H1 (cell line): Measurements from ENCODE around the gene ASB8. TPM values are rescaled to one million over a fixed set of nuclear protein-coding genes. Genes with fewer than 3 reads are reported as not detected.

Source experiments
- CTCF ChIA-PET: fragments of 300-600 bp; sonication (Branson Sonifier 250); formaldehyde crosslinking; loops from one replicate; lab custom pipeline; 2021; ENCODE audit not compliant: partially characterized antibody; lab: Charles Lee
- POLR2A ChIA-PET: fragments of 300-600 bp; sonication (Branson Sonifier 250); formaldehyde crosslinking; loops from one replicate; lab custom pipeline; 2021; ENCODE audit warnings: inconsistent platforms; ENCODE audit not compliant: partially characterized antibody; lab: Charles Lee
- DNase-seq, 2 experiments: peaks; one replicate each; pipeline versions ENCODE4 v3.0.0 to v3.0.0-alpha.2; 2010 to 2022; ENCODE audit warnings: low spot score in 2 of 2, low read depth in 1 of 2, mixed read lengths in 1 of 2
- FAIRE-seq: peaks from 2 replicates; lab custom pipeline; 2011; peaks lifted over from hg19 to GRCh38; lab: Jason Lieb, UNC
- H2AFZ ChIP-seq: 2 replicates; pipeline ENCODE4 v1.8.1; 2012; ENCODE audit warnings: low read length, inconsistent platforms
- H2AK5ac ChIP-seq: 2 replicates; pipeline ENCODE4 v1.6.1; 2013; ENCODE audit warnings: low read depth, low read length
- H2BK120ac ChIP-seq: replicated peaks from 2 replicates; pipeline ENCODE3; 2013; ENCODE audit warnings: low read depth, low read length, inconsistent platforms
- H2BK12ac ChIP-seq: 2 replicates; pipeline ENCODE4 v1.6.1; 2013; ENCODE audit warnings: low read depth, low read length
- H2BK15ac ChIP-seq: 2 replicates; pipeline ENCODE4 v1.6.1; 2013; ENCODE audit warnings: low read length
- H2BK20ac ChIP-seq: 2 replicates; pipeline ENCODE4 v1.6.1; 2013; ENCODE audit warnings: low read length
- H2BK5ac ChIP-seq: 2 replicates; pipeline ENCODE4 v1.6.1; 2013; ENCODE audit warnings: low read depth, low read length
- H3K14ac ChIP-seq: 2 replicates; pipeline ENCODE4 v1.6.1; 2013; ENCODE audit warnings: inconsistent platforms; ENCODE audit not compliant: insufficient read length
- H3K18ac ChIP-seq: 2 replicates; pipeline ENCODE4 v1.6.1; 2013; ENCODE audit warnings: low read length; ENCODE audit errors: extremely low read depth
- H3K23ac ChIP-seq: 2 replicates; pipeline ENCODE4 v1.6.1; 2013; ENCODE audit warnings: inconsistent platforms; ENCODE audit not compliant: insufficient read length
- H3K23me2 ChIP-seq: 2 replicates; pipeline ENCODE4 v1.6.1; 2013; ENCODE audit warnings: low read depth, low read length
- H3K27ac ChIP-seq: 2 replicates; pipeline ENCODE4 v1.6.1; 2011; ENCODE audit warnings: low read depth, low read length, inconsistent platforms
- H3K27me3 ChIP-seq, 4 experiments: replicated peaks in 1 of 4; 1 replicate in 1 of 4; 2 replicates in 3 of 4; pipeline versions ENCODE4 v1.6.1 to v1.8.1; 2011 to 2013; ENCODE audit warnings: low read length in 3 of 4, mild to moderate bottlenecking in 3 of 4, inconsistent platforms in 2 of 4, mixed read lengths in 2 of 4, moderate library complexity in 1 of 4; ENCODE audit not compliant: control insufficient read depth in 3 of 4, insufficient read depth in 3 of 4; ENCODE audit errors: extremely low read depth in 1 of 4
- H3K36me3 ChIP-seq, 4 experiments: 2 replicates each; pipeline versions ENCODE4 v1.6.1 to v1.8.1; 2011 to 2013; ENCODE audit warnings: mild to moderate bottlenecking in 4 of 4, low read length in 3 of 4, moderate library complexity in 2 of 4, control low read depth in 1 of 4, inconsistent platforms in 1 of 4; ENCODE audit not compliant: insufficient read depth in 4 of 4, control insufficient read depth in 2 of 4
- H3K4ac ChIP-seq: replicated peaks from 2 replicates; pipeline ENCODE3; 2013; ENCODE audit warnings: low read length, low read depth, mixed read lengths, inconsistent platforms; ENCODE audit not compliant: insufficient read length
- H3K4me1 ChIP-seq, 4 experiments: replicated peaks in 1 of 4; 1 replicate in 1 of 4; 2 replicates in 3 of 4; pipeline versions ENCODE4 v1.6.1 to v1.8.1; 2011 to 2013; ENCODE audit warnings: low read length in 3 of 4, inconsistent platforms in 2 of 4, mixed read lengths in 1 of 4; ENCODE audit not compliant: insufficient read depth in 4 of 4, control insufficient read depth in 3 of 4
- H3K4me2 ChIP-seq, 2 experiments: 2 replicates each; pipeline versions ENCODE4 v1.6.1 to v1.8.1; 2011 to 2013; ENCODE audit warnings: low read depth in 2 of 2, low read length in 2 of 2, control low read depth in 1 of 2, inconsistent platforms in 1 of 2, mild to moderate bottlenecking in 1 of 2; ENCODE audit not compliant: insufficient read depth in 1 of 2
- H3K4me3 ChIP-seq, 4 experiments: fragments of 200-600, 300-600 bp in 1 of 4; sonication (generic), shearing (Covaris generic), sonication (Bioruptor Twin) in 1 of 4; 2 replicates each; pipeline versions ENCODE4 v1.5.1 to v1.8.1; 2011 to 2016; ENCODE audit warnings: low read length in 4 of 4, low read depth in 3 of 4, control low read depth in 2 of 4, inconsistent platforms in 2 of 4, mild to moderate bottlenecking in 2 of 4, mixed read lengths in 1 of 4, moderate library complexity in 1 of 4; ENCODE audit not compliant: insufficient read depth in 2 of 4; ENCODE audit errors: extremely low read depth in 1 of 4
- H3K56ac ChIP-seq: replicated peaks from 2 replicates; pipeline ENCODE3; 2013; ENCODE audit warnings: low read depth, mild to moderate bottlenecking, mixed read lengths, low read length, inconsistent platforms; ENCODE audit not compliant: insufficient read length
- H3K79me1 ChIP-seq: 2 replicates; pipeline ENCODE4 v1.6.1; 2013; ENCODE audit warnings: low read depth, low read length, control low read depth
- H3K79me2 ChIP-seq, 2 experiments: 2 replicates each; pipeline versions ENCODE4 v1.6.1 to v1.8.1; 2012 to 2013; ENCODE audit warnings: low read length in 2 of 2, mild to moderate bottlenecking in 2 of 2, inconsistent platforms in 1 of 2; ENCODE audit not compliant: insufficient read depth in 2 of 2, control insufficient read depth in 1 of 2
- H3K9ac ChIP-seq, 4 experiments: replicated peaks in 1 of 4; 1 replicate in 1 of 4; 2 replicates in 3 of 4; pipeline versions ENCODE4 v1.6.1 to v1.8.1; 2011 to 2013; ENCODE audit warnings: low read depth in 3 of 4, low read length in 3 of 4, control low read depth in 2 of 4, mild to moderate bottlenecking in 2 of 4, moderate library complexity in 2 of 4, inconsistent platforms in 1 of 4; ENCODE audit errors: extremely low read depth in 1 of 4
- H3K9me3 ChIP-seq, 2 experiments: 2 replicates each; pipeline versions ENCODE4 v1.6.1 to v1.8.1; 2012 to 2013; ENCODE audit warnings: mild to moderate bottlenecking in 2 of 2, moderate library complexity in 2 of 2, control low read depth in 1 of 2, inconsistent platforms in 1 of 2, low read depth in 1 of 2, low read length in 1 of 2, mixed read lengths in 1 of 2; ENCODE audit not compliant: insufficient read depth in 2 of 2
- H4K20me1 ChIP-seq, 2 experiments: replicated peaks in 1 of 2; 2 replicates each; pipeline versions ENCODE3 to v1.8.1; 2011 to 2013; ENCODE audit warnings: inconsistent platforms in 2 of 2, low read length in 2 of 2, mild to moderate bottlenecking in 1 of 2; ENCODE audit not compliant: insufficient read depth in 2 of 2, control insufficient read depth in 1 of 2
- H4K5ac ChIP-seq: 2 replicates; pipeline ENCODE4 v1.6.1; 2013; ENCODE audit warnings: low read length, low read depth, mixed read lengths, inconsistent platforms; ENCODE audit not compliant: insufficient read length
- H4K8ac ChIP-seq: 2 replicates; pipeline ENCODE4 v1.8.0; 2013; ENCODE audit warnings: mild to moderate bottlenecking, moderate library complexity, low read length, inconsistent platforms; ENCODE audit not compliant: insufficient read depth; ENCODE audit errors: extremely low read depth
- H4K91ac ChIP-seq: replicated peaks from 2 replicates; pipeline ENCODE3; 2013; ENCODE audit warnings: low read length, mixed read lengths, inconsistent platforms; ENCODE audit not compliant: insufficient read length
- ATF3 ChIP-seq: IDR thresholded peaks from 2 replicates; pipeline ENCODE4 v1.6.1; 2011; ENCODE audit warnings: low read depth, mild to moderate bottlenecking, low read length; ENCODE audit not compliant: insufficient read depth
- CBX5 ChIP-seq: fragments of 300-800, 300-1000 bp; sonication (generic); IDR thresholded peaks from 2 replicates; pipeline ENCODE4 v1.7.1; 2016; ENCODE audit warnings: antibody characterized with exemption, low read length, low read depth
- E2F6 ChIP-seq: IDR thresholded peaks from 2 replicates; pipeline ENCODE4 v1.6.1; 2012; ENCODE audit warnings: inconsistent platforms
- EP300 ChIP-seq, 2 experiments: IDR thresholded peaks; 1 replicate in 1 of 2; 2 replicates in 1 of 2; pipeline ENCODE4 v1.6.1; 2011 to 2012; ENCODE audit warnings: low read depth in 2 of 2, low read length in 2 of 2, mild to moderate bottlenecking in 2 of 2, borderline replicate concordance in 1 of 2, inconsistent platforms in 1 of 2, moderate library complexity in 1 of 2
- EZH2 ChIP-seq: fragments of 200-600 bp; sonication (generic); IDR thresholded peaks from 2 replicates; pipeline ENCODE4 v1.7.1; 2012; ENCODE audit warnings: low read depth, mild to moderate bottlenecking, moderate library complexity, low read length, inconsistent platforms; ENCODE audit not compliant: severe bottlenecking
- MAX ChIP-seq: IDR thresholded peaks from 2 replicates; pipeline ENCODE4 v1.6.1; 2012; ENCODE audit warnings: inconsistent platforms
- POLR2AphosphoS5 ChIP-seq: IDR thresholded peaks from 2 replicates; pipeline ENCODE4 v1.6.1; 2011; ENCODE audit warnings: low read depth, low read length
- RBBP5 ChIP-seq: IDR thresholded peaks from 2 replicates; pipeline ENCODE4 v1.7.1; 2012; ENCODE audit warnings: low read depth, mild to moderate bottlenecking, inconsistent platforms, low read length, moderate library complexity, borderline replicate concordance
- SIN3A ChIP-seq, 2 experiments: IDR thresholded peaks in 1 of 2; conservative IDR thresholded peaks in 1 of 2; 2 replicates each; pipeline ENCODE4 v1.6.1; 2011 to 2012; ENCODE audit warnings: low read length in 2 of 2, improper control_type of control experiment in 1 of 2, low read depth in 1 of 2, mild to moderate bottlenecking in 1 of 2
- SIX5 ChIP-seq: IDR thresholded peaks from 2 replicates; pipeline ENCODE4 v1.6.1; 2011; ENCODE audit warnings: mild to moderate bottlenecking, low read depth, low read length
- SRF ChIP-seq: IDR thresholded peaks from 2 replicates; pipeline ENCODE4 v1.6.1; 2011; ENCODE audit warnings: mild to moderate bottlenecking, low read depth, low read length, moderate library complexity
- TCF12 ChIP-seq: IDR thresholded peaks from 2 replicates; pipeline ENCODE4 v1.6.1; 2011; ENCODE audit warnings: low read depth, mild to moderate bottlenecking, low read length
- WGBS, 2 experiments: shearing (Covaris generic) in 1 of 2; methylation state at CpG; one replicate each; pipeline versions ENCODE4 v1.1.6 to v1.1.7; 2013 to 2015; ENCODE audit warnings: low lambda C conversion rate in 2 of 2, mixed read lengths in 2 of 2, inconsistent platforms in 1 of 2, low coverage in 1 of 2, missing lambda C conversion rate in 1 of 2; ENCODE audit not compliant: insufficient replicate concordance in 2 of 2, insufficient coverage in 1 of 2, insufficient read length in 1 of 2; ENCODE audit errors: extremely low coverage in 1 of 2, missing lambda C conversion rate in 1 of 2; 5-methylcytosine and 5-hydroxymethylcytosine counted together
- polyA plus RNA-seq, 7 experiments: library from polyadenylated mRNA; depleted of rRNA in 3 of 7; stranded (reverse) in 5 of 7; unstranded in 2 of 7; fragments of >200 nt in 5 of 7; fragments of 200-250 nt in 2 of 7; gene quantifications; 1 replicate in 5 of 7; 2 replicates in 1 of 7; 4 replicates in 1 of 7; pipeline versions ENCODE4 v1.2.1 to v1.2.3, GENCODE V29; 2011 to 2013; ENCODE audit warnings: missing spikeins in 2 of 7, mixed read lengths in 2 of 7
- total RNA-seq: library from RNA; stranded (reverse); fragmentation: NEBNext Ultra II Directional; extraction: Animal tissue kit (Norgen Biotek cat#: 25700); gene quantifications from 2 replicates; pipeline ENCODE4 v1.2.1, GENCODE V29; 2021

Gene ASB8
- total and polyA plus RNA-seq, 2 of the 8 experiments (the other 6 are each of a cell fraction or from before 2014, with no cell fraction given) = 3.8 to 8.3 TPM

- DNase-seq = no peak
- Histone ChIP-seq H3K79me2 (no peaks in the 10 kb centered on the region), H3K79me1 (no peaks in the 10 kb centered on the region), H2BK15ac (no peak overlapping the region), H4K91ac (no peak overlapping the region), H2BK120ac (no peak overlapping the region), H3K4me3 (no peak overlapping the region), H2AFZ (no peak overlapping the region; the same call in 1 of the 2 replicates), H3K36me3 (no peaks in the 10 kb centered on the region), H3K56ac (no peak overlapping the region), H2BK5ac (peak overlapping the region; percentile 7; the same call in 1 of the 2 replicates), H3K4me2 (no peak overlapping the region), H3K14ac (no peak overlapping the region), H3K23me2 (no peaks in the 10 kb centered on the region), H4K8ac (no peak overlapping the region), H3K27me3 (no peaks in the 10 kb centered on the region), H3K4me1 (no peaks in the 10 kb centered on the region; a peak in 1 of 7 replicates), H3K18ac (no peak overlapping the region; the same call in 1 of the 2 replicates), H4K20me1 (no peaks in the 10 kb centered on the region), H4K5ac (no peak overlapping the region), H3K27ac (no peak overlapping the region), H3K23ac (no peak overlapping the region), H2BK20ac (no peak overlapping the region), H2AK5ac (peak overlapping the region; percentile 56; the same call in 1 of the 2 replicates), H2BK12ac (0 out of 2 replicates have a peak overlapping the region, but pooled peaks have one; percentile 7), H3K9me3 (no peaks in the 10 kb centered on the region), H3K9ac (no peak overlapping the region), H3K4ac (no peak overlapping the region)
- ChIA-PET CTCF (interaction anchor here (1.0 to 2.8 kb wide), 4 partner anchors 9 to 20 kb away, joined by 3 to 8 read pairs (median 6); partner anchors contain the start of gene ASB8), POLR2A (interaction anchor here (1.7 kb wide), 1 partner anchor 22 kb away, joined by 3 read pairs; no protein-coding TSS in a partner anchor)
- WGBS, 2 experiments = 95% methylated on average over 19 of the region's 19 CpGs; no CpG with 5 or more reads in 1 of the 2 experiments
- no peak for FAIRE-seq
- no peak for TF ChIP-seq TCF12
- no peak for TF ChIP-seq EP300 (IDR thresholded peaks at IDR 0.05; ENCODE audit: borderline replicate concordance in 1 of 2, low read depth in 2 of 2, low read length in 2 of 2)
- TF ChIP-seq EZH2 = no peak
- no peak for TF ChIP-seq MAX
- TF ChIP-seq POLR2AphosphoS5 = no peak
- no peak for TF ChIP-seq E2F6
- no peak for TF ChIP-seq CBX5
- TF ChIP-seq SIX5 = no peak
- TF ChIP-seq RBBP5 = no peak
- TF ChIP-seq SRF = no peak
- no peak for TF ChIP-seq ATF3
- no peak for TF ChIP-seq SIN3A (conservative IDR thresholded peaks at IDR 0.05 in 1 of 2, IDR thresholded peaks at IDR 0.05 in 1 of 2; ENCODE audit: low read depth in 1 of 2, low read length in 2 of 2)
These were observed 11.7 kb upstream of the ASB8 start for GRCh38 chr12:48169011-48169410.
